Stimulated activated CD4-positive, alpha-beta T cell treated with anti-CD3 and anti-CD28 coated beads, Interleukin-1b, Interleukin-23, amount 100 ng/mL, for 24 hours (primary cell): ENCODE measurements around the gene STARD13.
"Not testable (repeated sequence)": the region's sequence is repeated elsewhere in the genome, so short reads cannot be mapped to it uniquely, and the experiment has no call there.

Experiments
- DNase-seq, 4 experiments: peaks; one replicate each; pipeline ENCODE4 v3.0.0-alpha.2; 2020; ENCODE audit warnings: low read depth in 4 of 4, low spot score in 1 of 4

STARD13 gene

DNA sequence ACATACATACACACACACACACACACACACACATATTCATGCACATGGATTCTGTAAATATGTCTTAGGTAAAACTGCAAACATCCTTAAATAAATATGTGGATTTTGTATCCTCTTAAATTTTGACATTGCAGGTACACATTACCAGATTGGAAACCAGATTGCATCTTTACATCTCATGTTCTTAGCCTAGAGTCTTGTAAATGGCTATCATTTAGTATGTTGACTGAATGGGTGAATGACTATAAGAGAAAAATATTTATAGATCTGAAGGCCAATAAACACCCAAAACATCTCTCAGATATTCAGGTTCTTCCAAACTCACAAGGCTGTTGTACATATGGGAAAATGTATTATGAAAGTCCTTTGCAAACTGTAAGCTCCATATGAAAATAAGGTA, 104.3 kb downstream of the STARD13 start:
- DNase-seq: no peak

DNA sequence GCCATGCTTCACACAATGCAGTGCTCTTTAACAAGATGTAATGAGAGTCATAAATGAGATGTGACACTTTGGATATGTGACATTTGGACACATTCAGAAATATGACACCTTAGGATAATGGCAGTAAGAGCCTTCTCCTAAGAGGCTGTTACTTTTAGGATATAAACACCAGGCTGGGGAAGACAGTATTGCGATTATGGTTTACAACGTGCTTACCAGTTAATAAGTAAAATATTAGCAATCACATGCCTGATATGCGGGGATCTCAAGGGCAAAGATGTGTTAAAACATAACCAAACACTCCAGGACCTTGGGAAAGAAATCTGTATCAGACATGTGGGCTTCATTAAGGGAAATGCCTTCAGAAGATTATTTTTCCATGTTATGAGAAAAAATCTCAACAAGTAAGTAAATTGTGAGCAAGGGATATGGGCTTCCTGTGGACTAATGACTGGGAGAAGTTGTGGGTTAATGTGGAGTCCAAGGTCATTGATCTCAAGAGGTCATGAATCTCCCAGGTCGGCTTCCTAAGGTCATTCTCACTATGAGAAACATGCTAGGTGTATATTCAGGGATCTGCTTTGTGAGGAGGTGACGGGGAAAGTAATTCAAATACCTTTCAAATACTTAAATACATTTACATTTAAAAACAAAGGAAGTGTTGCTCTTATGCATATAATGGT, 105.3 kb downstream of the STARD13 start:
- DNase-seq: no peak

DNA sequence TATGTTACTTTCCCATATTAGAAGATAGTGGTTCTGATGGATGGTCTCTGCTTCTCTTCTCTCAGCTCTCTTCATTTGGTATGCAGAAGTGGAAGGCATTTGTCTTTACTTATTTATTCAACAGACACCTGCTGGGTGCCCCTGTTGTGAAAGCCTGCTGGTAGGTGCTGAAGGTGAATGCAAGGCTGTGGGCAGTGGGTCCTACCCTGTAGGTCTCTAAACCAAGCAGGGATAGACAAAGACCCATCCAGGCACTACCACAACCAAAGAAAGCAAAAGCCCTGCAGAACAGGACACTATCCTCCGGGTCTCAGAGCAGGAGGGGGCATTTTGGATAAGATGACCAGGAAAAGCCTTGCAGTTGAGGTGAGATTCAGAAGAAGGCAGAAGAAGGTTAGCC, 106.1 kb downstream of the STARD13 start:
- no peak for DNase-seq

DNA sequence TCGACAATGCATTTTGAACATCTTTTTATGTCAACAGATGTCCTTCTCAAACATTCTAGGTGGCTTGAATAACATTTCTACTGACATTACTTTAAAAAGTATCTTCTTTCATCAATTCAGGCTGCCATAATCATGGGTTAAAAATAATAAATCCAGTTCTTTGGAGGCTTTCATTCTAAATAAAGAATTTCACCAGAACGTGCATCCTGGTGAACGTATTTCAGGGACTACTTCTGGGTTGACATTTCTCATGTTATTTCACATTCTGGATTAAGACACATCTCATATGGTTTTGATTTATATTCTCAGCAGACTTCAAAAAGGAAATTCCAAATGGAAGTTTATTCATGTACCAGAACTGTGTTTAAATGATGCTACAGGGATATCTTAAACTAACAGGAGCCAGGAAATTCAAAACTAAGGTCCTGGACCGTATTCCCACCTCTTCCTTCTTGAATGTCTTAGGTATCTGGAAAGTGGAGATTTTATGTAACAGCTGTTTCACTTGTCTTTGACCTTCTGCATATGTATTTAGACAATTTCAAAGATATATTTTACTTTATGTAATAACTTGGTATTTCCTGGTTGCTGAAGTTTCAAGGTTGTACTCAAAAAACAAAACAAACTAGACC, 107.2 kb downstream of the STARD13 start:
- no peak for DNase-seq

DNA sequence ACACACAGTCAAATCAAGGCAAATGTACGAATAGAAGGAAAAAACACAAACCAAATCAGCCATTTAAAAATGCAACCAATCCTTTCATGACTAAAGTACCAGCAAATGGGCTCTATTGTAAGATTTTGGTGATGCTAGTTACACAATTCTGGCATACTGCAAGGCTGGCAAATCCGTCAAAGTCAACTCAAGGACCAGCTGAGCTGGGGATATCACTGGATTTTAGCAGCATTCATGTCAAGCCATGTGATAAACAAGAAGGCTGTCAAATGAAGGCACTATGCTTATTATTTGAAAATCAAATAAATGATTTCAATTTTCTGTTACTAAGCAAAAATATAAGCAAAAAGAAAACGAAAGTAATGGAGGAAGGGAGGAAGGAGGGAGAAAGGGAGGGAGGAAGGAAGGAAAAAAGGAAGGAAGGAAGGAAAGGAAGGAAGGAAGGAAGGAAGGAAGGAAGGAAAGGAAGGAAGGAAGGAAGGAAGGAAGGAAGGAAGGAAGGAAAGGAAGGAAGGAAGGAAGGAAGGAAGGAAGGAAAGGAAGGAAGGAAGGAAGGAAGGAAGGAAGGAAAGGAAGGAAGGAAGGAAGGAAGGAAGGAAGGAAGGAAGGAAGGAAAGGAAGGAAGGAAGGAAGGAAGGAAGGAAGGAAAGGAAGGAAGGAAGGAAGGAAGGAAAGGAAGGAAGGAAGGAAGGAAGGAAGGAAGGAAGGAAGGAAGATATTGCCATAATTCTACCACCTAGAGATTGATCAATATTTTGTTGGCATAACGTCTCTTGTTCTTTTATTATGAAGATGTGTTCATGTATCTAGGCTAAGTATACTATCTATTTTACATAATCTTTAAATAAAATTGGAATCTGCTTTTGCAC, 108.0 kb downstream of the STARD13 start:
- DNase-seq: not testable (repeated sequence)

DNA sequence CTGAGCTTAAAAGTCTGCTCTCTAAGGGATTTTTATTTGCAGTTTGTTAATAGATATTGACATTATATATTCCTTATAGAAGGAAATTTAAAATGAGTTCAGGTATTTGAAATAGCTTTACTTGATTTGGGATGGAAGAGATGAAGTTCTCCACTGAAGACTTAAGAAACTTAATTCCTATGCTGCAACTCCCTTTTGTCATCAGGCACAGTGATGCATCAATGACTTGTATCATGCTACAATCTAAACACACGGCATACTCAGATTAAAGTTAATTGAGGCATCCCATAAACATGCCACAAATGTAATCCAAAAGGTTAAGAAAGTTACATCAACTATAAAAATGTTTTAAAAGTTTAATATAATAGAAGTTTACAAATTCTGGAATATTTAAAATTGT, 109.0 kb downstream of the STARD13 start:
- DNase-seq: no peak

DNA sequence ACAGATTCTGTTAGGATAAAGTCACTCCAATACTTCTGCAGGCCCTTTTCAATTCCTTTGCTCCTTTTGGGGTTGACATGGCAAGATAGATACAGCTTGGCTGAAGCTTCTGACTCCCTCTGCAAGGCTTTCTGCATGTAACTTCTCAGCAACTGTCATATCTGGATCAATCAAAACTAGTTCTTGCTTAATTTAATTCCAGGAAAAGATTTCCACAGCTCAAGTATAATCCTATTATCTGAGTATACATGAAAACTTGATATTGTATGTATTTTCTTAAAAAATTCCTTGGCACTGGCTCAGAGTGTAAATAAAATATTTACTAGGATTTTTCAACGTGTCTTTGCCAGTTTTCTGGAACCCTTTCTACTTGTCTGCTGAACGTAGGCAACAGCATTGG, 109.6 kb downstream of the STARD13 start:
- DNase-seq: no peak

DNA sequence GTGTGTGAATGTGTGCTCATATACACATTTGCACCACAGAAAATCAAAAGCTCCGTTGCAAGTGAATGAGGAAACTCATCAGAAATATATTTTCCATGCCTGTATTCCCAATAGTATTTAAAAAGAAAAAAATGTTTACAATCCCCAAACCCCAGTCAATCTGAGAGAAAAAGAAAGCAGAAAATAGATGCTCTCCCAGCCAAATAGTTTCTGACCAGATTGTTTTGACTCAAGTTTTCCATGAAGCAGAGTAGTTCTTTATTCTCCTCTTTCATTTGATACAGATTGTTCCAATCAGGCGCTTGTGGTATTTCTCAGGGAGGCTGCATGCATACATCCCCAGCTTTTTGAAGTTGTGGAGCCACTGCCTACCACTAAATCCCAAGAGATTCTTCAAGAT, 110.6 kb downstream of the STARD13 start:
- no peak for DNase-seq

DNA sequence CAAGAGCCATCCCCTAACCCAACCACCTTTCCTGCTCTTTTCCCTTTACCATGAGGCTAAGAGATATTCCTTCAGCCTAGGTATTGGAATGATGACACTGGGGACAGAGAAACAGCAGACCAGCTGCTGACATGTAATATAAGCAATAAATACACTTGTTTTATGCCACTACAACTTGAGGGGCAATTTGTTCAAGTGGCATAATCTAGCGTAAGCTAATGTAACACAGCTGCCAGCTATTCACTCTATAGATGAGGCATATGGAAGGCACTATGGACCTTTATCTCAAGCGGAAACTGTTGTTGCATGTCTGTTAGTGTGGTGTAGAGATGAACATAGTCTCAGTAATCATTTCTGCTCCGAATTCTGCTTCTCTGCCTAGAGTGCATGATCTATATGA, 111.1 kb downstream of the STARD13 start:
- DNase-seq: no peak

DNA sequence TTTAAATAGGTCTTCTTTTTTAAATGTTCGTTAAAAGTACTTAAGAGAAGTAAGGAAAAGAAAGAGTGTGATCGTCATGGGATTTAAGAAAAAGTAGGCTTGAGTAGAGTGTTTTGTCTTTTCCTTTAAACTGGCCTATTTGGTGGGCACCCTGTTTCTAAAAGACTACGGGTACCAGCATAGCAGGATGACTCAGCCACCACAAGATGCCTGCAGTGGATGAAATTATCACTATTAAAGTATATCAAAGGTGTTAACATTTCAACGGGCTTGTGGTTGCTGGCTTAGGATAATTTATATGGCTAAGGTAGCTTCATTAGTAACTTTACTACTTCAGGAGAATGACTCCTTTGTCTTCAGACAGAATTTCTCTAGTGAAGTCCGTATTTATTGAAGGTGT, 112.6 kb downstream of the STARD13 start:
- DNase-seq: no peak

DNA sequence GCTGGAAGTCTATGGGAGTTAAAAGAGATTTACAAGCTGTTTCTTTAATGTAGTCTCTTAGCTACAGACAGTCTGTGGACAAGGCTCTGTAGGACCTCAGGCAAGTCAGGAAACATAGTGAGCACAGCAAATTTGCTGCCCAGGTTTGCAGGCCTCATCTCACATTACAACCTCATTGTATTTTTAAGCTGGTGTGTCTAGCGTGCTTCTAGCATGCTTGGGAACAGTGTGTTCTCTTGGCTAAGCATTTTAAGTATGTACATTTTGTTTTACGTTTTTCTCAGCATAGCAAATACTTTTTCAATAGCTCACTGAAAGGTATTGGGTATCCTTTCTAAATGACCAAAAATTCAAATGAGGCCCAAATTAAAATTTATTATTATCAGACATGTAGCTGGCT, 113.2 kb downstream of the STARD13 start:
- DNase-seq: no peak

DNA sequence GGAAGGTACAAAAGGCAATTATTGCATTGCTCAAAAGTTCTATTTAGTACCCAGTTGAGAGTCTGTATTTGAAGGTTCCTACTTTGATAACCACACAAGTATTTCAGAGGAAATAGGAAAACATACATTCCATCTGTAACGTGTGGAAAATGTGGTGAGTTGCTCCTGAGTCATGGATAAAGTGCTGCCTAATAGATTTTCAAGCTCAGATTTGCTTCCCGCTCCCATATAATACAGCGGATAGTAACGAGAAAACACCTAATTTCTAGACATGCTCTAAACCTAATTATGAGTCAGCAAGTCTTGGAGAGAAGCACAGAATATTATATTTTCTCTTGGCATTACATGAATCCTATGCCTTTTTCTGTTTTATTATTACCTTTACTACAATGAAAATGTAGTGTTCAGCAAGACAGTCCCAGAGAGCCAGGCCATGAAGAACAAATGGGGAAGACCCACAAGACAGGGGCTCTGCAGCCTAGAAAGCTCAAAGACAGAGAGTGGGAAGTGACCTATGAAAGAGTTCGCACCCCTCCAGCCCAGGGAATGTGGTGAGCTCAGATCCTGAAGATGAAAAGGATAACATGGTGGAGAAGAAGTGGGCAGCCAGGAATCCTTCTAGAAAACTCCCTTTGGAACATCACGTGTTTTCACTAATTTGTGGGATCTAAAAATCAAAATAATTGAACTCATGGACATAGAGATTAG, 116.1 kb downstream of the STARD13 start:
- DNase-seq: no peak

DNA sequence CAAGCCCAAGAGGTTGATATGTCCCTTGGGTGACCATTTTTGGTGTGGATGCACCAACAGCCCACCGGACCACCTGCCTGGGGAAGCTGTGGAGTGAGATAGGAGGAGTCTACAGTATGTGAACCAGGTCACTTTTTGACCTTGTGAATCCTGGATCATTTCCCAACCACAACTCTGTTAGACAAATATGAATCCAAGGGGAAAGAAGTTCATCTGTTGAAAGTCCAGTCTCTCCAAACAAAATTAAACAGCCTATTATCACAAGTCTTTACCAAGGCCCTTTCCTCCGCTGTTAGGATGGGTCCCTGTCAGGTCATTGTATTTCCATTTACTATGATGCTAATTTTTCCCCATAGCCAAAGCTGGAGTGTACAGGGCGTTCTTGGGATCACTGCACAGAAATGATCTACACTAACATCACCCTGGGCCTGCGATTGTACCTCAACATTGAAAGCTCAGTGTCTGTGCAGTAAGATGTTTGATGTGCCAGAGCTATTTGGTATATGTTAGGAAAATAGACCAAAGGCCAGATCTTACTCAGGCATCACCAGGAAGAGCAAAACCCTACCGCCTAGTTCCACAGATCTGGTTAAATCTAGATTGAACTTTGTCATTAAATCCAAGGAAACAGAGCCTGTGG, 117.1 kb downstream of the STARD13 start:
- no peak for DNase-seq

DNA sequence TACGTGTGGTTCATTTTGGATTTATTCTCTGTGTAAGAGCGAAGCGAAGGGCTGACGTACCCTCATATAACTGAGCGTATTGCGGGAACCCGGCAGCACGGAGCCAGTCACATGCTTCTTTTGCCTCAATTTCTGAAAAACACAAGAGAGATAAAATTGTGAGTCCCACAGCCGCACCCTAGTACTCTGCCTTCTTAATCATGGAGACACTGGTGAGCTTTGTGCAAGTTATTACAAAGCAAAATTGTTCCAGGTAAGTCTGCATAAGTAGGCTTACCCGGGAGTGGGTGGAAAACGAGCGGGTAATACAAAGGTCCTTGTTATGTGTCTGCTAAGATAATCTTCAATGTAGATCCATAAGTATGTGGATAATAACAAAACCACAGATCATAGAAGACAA, 118.1 kb downstream of the STARD13 start:
- no peak for DNase-seq

DNA sequence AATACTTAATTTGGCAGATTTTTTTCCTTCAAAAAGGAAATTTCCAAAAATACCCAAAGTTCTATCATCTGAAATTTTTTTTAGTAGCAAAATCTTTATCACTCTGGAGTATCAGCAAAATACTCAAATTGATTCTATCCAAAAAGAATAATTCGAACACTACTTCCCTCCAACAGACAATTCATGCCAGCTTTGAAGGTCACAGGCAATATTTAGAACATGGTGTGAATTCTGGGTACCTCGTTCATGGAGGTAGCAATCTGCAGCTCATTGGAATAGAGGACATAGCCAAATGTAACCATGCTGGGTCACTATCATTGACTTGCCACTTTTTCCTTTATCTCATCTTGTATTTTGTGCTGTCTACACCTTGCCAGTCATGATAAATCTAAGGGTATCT, 119.8 kb downstream of the STARD13 start:
- no peak for DNase-seq

DNA sequence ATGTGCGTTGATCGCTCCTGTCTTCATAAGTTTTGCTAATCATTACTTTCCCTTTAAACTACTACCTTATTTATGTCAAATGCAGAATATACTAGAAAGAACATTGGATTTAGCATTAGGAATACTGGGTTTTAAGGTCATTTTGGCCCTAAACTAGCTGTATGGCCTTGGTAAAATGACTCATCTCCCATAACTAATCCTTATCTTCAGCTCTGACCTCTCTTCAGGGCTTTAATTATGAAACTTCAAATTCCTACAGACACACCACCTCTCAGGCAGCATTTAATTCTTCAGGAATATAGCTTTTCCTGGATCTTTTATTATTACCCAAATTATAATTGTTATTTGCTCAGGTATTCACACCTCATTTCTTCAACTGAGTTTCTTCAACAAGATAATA, 121.2 kb downstream of the STARD13 start:
- DNase-seq: no peak

DNA sequence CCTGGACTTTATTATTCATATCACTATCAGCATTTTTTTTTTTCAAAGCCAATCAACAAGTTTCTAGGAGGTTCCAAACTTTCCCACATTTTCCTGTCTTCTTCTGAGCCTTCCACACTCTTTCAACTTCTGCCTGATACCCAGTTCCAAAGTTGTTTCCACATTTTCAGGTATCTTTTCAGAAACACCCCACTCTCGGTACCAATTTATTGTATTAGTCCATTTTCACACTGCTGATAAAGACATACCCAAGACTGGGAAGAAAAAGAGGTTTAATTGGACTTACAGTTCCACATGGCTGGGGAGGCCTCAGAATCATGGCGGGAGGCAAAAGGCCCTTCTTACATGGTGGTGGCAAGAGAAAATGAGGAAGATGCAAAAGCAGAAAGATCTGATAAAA, 122.8 kb downstream of the STARD13 start:
- DNase-seq: not testable (repeated sequence)

DNA sequence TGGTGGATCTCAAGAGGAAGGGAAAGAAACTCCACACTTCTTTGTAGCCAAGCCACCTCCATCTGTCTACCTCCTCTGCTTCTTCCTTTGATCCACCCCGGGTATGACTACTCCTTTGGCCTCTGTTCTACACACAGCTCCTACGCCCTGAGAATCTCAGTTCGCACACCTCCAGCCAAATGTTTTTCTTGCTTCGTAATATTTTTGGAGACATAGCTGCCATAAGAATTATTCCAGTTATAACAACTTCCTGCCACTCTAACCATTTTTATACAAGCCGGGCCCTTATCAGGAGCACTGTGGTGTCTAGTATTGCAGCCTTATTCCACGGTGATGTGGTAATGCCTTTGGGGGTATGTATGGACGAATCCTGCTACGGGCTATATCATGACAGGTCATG, 126.7 kb downstream of the STARD13 start:
- no peak for DNase-seq

DNA sequence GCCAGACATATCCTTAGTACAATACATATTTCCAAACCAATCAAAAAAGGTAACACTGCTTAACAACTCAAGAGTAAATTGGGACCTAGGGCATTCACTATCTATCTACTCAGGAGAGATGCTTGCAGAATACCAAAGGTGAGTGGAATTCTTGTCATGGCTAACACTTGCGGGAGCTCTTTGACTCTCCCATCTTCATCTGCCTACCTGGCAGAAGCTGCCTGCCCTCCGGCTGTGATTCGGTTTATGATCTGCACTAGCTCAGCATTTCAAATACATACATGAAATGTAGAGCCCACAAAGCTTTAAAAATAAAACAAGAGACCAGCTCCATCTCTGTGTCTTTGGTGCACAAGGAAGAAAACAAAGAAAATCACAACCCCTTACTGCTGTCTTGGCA, 127.3 kb downstream of the STARD13 start:
- DNase-seq: no peak

DNA sequence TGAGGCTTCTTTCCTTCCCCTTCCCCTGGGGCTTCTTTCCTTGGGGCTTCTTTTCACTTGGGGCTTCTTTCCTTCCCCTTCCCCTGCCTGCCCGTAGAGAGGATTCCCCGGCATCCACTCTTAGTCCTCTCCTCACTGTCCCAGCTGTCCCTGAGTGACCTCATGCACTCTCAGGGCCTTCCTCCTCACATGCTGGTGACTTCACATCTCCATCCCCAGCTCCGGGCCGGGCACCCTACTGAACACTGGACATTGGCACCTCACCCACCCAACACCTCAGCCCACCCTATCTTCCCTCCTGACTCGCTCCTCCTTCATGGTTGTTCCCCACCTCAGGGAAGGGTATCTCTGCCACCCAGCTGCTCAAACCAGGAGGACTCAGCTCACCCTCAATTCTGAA, 130.6 kb downstream of the STARD13 start:
- DNase-seq: no peak
